Limb (tissue), 2 donors: ENCODE data around the gene PRUNE1.
A peak's percentile ranks its signal among the peaks of the same experiment; 100 is the strongest.

Source experiments
- DNase-seq, 2 donors: peaks; one replicate each; pipeline ENCODE4 v3.0.0-alpha.2; 2016; ENCODE audit errors: extremely low spot score in 2 of 2

Gene PRUNE1

GRCh38 chr1:151005729-151006319 lies 2.4 kb upstream of the PRUNE1 start:
- no peak for DNase-seq

GRCh38 chr1:151006327-151007052 lies 1.8 kb upstream of the PRUNE1 start, which contains the start of gene MINDY1:
Gene MINDY1, minus strand, starts transcription at chr1:151006902. Its CDS starts 4,285 bp downstream, at chr1:151002617.
- DNase-seq: peak; percentile 75 to 90

GRCh38 chr1:151007853-151008243 lies 401 bp upstream of the PRUNE1 start:
- DNase-seq: no peak

GRCh38 chr1:151009206-151009587 lies 948 bp downstream of the PRUNE1 start:
- no peak for DNase-seq

- no peak for DNase-seq
Measured at GRCh38 chr1:151009674-151010345, 1.6 kb downstream of the PRUNE1 start.

GRCh38 chr1:151010346-151010726 lies 2.1 kb downstream of the PRUNE1 start:
- DNase-seq: no peak

GRCh38 chr1:151011154-151011850 lies 3.1 kb downstream of the PRUNE1 start:
- no peak for DNase-seq

GRCh38 chr1:151012684-151013471 lies 4.6 kb downstream of the PRUNE1 start:
- DNase-seq: no peak

- DNase-seq: no peak
Measured at GRCh38 chr1:151013518-151013917, 5.3 kb downstream of the PRUNE1 start.

- DNase-seq: peak; percentile 40 to 75
Measured at GRCh38 chr1:151024540-151025146, 16.4 kb downstream of the PRUNE1 start.

GRCh38 chr1:151026460-151026859 lies 18.2 kb downstream of the PRUNE1 start:
- no peak for DNase-seq

GRCh38 chr1:151032164-151032563 lies 23.9 kb downstream of the PRUNE1 start:
- DNase-seq: no peak

GRCh38 chr1:151035167-151035566 lies 26.9 kb downstream of the PRUNE1 start:
- no peak for DNase-seq

GRCh38 chr1:151036356-151036755 lies 28.1 kb downstream of the PRUNE1 start, which contains the start of gene BNIPL:
Gene BNIPL, plus strand, starts transcription at chr1:151036586. Its CDS starts 140 bp downstream, at chr1:151036726.
- no peak for DNase-seq

GRCh38 chr1:151037032-151037431 lies 28.8 kb downstream of the PRUNE1 start:
- no peak for DNase-seq

- no peak for DNase-seq
Measured at GRCh38 chr1:151039521-151039920, 31.3 kb downstream of the PRUNE1 start.

- DNase-seq: no peak
Measured at GRCh38 chr1:151043163-151043562, 34.9 kb downstream of the PRUNE1 start.

GRCh38 chr1:151047591-151047924 lies 39.3 kb downstream of the PRUNE1 start, which contains the start of gene C1orf56:
Gene C1orf56, plus strand, starts transcription at chr1:151047751. Its CDS starts 97 bp downstream, at chr1:151047848.
- DNase-seq: peak; percentile 57 to 86

- peak; percentile 39 to 79 for DNase-seq
Measured at GRCh38 chr1:151047925-151048644, 39.8 kb downstream of the PRUNE1 start.

- DNase-seq: no peak
Measured at GRCh38 chr1:151048645-151049032, 40.4 kb downstream of the PRUNE1 start.
